MM.1S (cell line): ENCODE data around the gene ATP8A1.

Experiments
- DNase-seq: peaks from one replicate; pipeline ENCODE4 v3.0.0-alpha.2; 2015
- H2AFZ ChIP-seq: fragments of 300-600 bp; sonication (generic); 2 replicates; pipeline ENCODE4 v1.6.0; 2016; ENCODE audit warnings: antibody characterized with exemption, low read length
- H3F3A ChIP-seq: fragments of 300-600 bp; sonication (generic); 2 replicates; pipeline ENCODE4 v1.6.1; 2016; ENCODE audit warnings: mild to moderate bottlenecking, antibody characterized with exemption, low read length, moderate library complexity, mixed read lengths; ENCODE audit not compliant: insufficient read depth
- H3K27ac ChIP-seq: fragments of 300-600 bp; sonication (generic); 2 replicates; pipeline ENCODE4 v1.5.1; 2016; ENCODE audit warnings: mild to moderate bottlenecking, low read length
- H3K27me3 ChIP-seq: fragments of 300-600 bp; sonication (generic); replicated peaks from 2 replicates; pipeline ENCODE4 v1.6.0; 2016; ENCODE audit warnings: low read length; ENCODE audit not compliant: insufficient read depth
- H3K36me3 ChIP-seq: fragments of 300-600 bp; sonication (generic); replicated peaks from 2 replicates; pipeline ENCODE4 v1.6.1; 2016; ENCODE audit warnings: mild to moderate bottlenecking, low read length, mixed read lengths; ENCODE audit not compliant: insufficient read depth
- H3K4me1 ChIP-seq: fragments of 300-600 bp; sonication (generic); 2 replicates; pipeline ENCODE4 v1.6.1; 2016; ENCODE audit warnings: low read length, mixed read lengths
- H3K4me2 ChIP-seq: fragments of 300-600 bp; sonication (generic); 2 replicates; pipeline ENCODE4 v1.6.0; 2016; ENCODE audit warnings: low read depth, low read length
- H3K4me3 ChIP-seq: fragments of 300-600 bp; sonication (generic); 2 replicates; pipeline ENCODE4 v1.5.1; 2016; ENCODE audit warnings: low read length, mixed read lengths
- H3K79me2 ChIP-seq: fragments of 300-600 bp; sonication (generic); 2 replicates; pipeline ENCODE4 v1.6.1; 2016; ENCODE audit warnings: mixed run types, low read length, mixed read lengths
- H3K9ac ChIP-seq: fragments of 300-600 bp; sonication (generic); 2 replicates; pipeline ENCODE4 v1.6.1; 2016; ENCODE audit warnings: low read length, mixed read lengths
- H3K9me2 ChIP-seq: fragments of 300-600 bp; sonication (generic); replicated peaks from 2 replicates; pipeline ENCODE4 v1.6.1; 2016; ENCODE audit warnings: mild to moderate bottlenecking, low read length, mixed read lengths; ENCODE audit not compliant: insufficient read depth
- H3K9me3 ChIP-seq: fragments of 300-600 bp; sonication (generic); replicated peaks from 2 replicates; pipeline ENCODE4 v1.6.1; 2016; ENCODE audit warnings: mild to moderate bottlenecking, low read length, mixed read lengths; ENCODE audit not compliant: insufficient read depth
- H4K20me1 ChIP-seq: fragments of 300-600 bp; sonication (generic); 2 replicates; pipeline ENCODE4 v1.6.1; 2016; ENCODE audit warnings: mild to moderate bottlenecking, low read length, moderate library complexity, mixed read lengths; ENCODE audit not compliant: insufficient read depth
- EZH2 ChIP-seq: fragments of 300-600 bp; sonication (generic); optimal IDR thresholded peaks from 2 replicates; pipeline ENCODE3; 2017; ENCODE audit warnings: low read depth, mild to moderate bottlenecking, antibody characterized with exemption, low read length, mixed read lengths
- EZH2phosphoT487 ChIP-seq: fragments of 300-600 bp; sonication (generic); IDR thresholded peaks from 2 replicates; pipeline ENCODE4 v1.6.1; 2018; ENCODE audit warnings: antibody characterized with exemption, low read length
- TF ChIP-seq, protein P1 (sequence below): fragments of 300-600 bp; sonication (generic); IDR thresholded peaks from 2 replicates; pipeline ENCODE4 v1.5.1; 2016; ENCODE audit warnings: antibody characterized with exemption, low read length, mixed read lengths

The ATP8A1 gene

DNA sequence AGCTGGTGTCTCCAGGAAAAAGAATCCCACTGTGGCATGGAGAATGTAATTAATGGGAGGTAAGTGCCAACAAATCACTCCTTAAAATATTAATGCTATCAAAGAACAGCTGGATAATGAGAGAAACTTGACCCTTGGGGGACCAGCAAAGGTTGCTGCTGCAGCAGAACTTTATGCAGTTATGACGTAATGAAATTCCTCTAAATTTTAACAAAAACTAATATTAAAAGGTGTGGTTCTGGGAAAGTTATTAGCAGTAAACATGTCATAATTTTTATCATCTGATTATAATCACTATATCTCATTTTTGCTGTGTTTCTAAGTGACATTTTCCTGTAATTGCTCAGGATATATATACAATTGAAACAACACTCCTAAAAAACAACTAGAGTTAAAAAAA, 261.3 kb downstream of the ATP8A1 start:
- Histone ChIP-seq H3K79me2 (no peaks in the 10 kb centered on the region), H3F3A (no peaks in the 10 kb centered on the region), H3K27ac (no peak overlapping the region), H3K27me3 (peaks cover 24% of the 10 kb centered on the region), H4K20me1 (no peaks in the 10 kb centered on the region), H3K4me1 (0 out of 2 replicates have a peak, but pooled peaks cover 3% of the 10 kb centered on the region), H3K9ac (no peak overlapping the region), H2AFZ (no peak overlapping the region), H3K9me3 (no peaks in the 10 kb centered on the region), H3K4me2 (no peak overlapping the region), H3K4me3 (no peak overlapping the region), H3K9me2 (no peaks in the 10 kb centered on the region), H3K36me3 (no peaks in the 10 kb centered on the region)
- TF ChIP-seq EZH2phosphoT487: no peak
- TF ChIP-seq EZH2: no peak
- TF ChIP-seq, protein P1, sequence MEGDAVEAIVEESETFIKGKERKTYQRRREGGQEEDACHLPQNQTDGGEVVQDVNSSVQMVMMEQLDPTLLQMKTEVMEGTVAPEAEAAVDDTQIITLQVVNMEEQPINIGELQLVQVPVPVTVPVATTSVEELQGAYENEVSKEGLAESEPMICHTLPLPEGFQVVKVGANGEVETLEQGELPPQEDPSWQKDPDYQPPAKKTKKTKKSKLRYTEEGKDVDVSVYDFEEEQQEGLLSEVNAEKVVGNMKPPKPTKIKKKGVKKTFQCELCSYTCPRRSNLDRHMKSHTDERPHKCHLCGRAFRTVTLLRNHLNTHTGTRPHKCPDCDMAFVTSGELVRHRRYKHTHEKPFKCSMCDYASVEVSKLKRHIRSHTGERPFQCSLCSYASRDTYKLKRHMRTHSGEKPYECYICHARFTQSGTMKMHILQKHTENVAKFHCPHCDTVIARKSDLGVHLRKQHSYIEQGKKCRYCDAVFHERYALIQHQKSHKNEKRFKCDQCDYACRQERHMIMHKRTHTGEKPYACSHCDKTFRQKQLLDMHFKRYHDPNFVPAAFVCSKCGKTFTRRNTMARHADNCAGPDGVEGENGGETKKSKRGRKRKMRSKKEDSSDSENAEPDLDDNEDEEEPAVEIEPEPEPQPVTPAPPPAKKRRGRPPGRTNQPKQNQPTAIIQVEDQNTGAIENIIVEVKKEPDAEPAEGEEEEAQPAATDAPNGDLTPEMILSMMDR: no peak
- no peak for DNase-seq

DNA sequence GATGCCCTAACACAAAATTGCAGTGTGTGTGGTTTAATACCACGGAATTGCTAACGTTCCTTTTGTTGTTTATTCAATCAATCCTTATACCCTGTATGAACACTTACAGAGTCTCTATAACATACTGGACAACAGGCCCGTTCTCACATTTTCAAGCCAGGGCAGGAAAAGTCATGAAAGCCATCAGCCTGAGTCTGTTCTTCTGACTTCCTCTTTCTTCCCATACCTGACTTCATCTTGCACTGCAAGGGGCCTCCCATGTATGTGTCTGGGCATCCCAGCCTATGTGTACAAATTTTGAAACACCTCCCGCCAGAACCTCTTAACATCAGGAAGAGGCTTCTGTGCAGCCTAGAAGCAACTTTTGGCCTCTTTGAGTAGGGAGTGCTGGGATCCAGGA, 264.5 kb downstream of the ATP8A1 start:
- no peak for DNase-seq
- Histone ChIP-seq H3K9me2 (no peaks in the 10 kb centered on the region), H3K27me3 (peaks cover 8% of the 10 kb centered on the region), H2AFZ (no peak overlapping the region), H3K27ac (no peak overlapping the region), H3K36me3 (no peaks in the 10 kb centered on the region), H3K9ac (no peak overlapping the region), H3K9me3 (no peaks in the 10 kb centered on the region), H3K4me3 (no peak overlapping the region), H4K20me1 (no peaks in the 10 kb centered on the region), H3K4me2 (no peak overlapping the region), H3K4me1 (no peaks in the 10 kb centered on the region), H3F3A (no peaks in the 10 kb centered on the region), H3K79me2 (no peaks in the 10 kb centered on the region)
- TF ChIP-seq, protein P1: no peak
- TF ChIP-seq EZH2phosphoT487 (no peak), EZH2 (no peak)

DNA sequence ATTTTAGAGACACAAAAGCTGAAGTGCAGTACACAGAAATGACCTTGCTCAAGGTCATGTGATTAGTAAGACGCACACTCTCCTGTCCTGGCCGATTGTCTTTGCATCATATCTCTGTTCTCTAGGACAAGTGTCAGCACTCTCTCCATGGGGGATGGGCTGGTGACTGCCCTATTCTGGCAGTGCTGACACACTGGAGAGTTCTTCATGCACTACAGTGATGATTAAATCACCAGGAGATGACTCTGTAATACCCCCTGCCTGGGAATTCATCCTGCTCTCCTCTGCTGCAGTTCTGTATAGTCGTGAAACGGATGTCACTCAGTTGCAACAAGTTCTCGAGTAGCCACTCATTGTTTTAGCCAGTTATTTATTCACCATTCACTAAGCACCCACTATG, 264.9 kb downstream of the ATP8A1 start:
- no peaks in the 10 kb centered on the region for H3K9me2 ChIP-seq
- H3K36me3 ChIP-seq: no peaks in the 10 kb centered on the region
- H4K20me1 ChIP-seq: no peaks in the 10 kb centered on the region
- H3K27me3 ChIP-seq: peaks cover 8% of the 10 kb centered on the region
- no peaks in the 10 kb centered on the region for H3F3A ChIP-seq
- TF ChIP-seq, protein P1: no peak
- no peak for TF ChIP-seq EZH2phosphoT487
- TF ChIP-seq EZH2: no peak
- no peaks in the 10 kb centered on the region for H3K79me2 ChIP-seq
- H3K4me3 ChIP-seq: no peak overlapping the region
- H3K4me1 ChIP-seq: no peaks in the 10 kb centered on the region
- H2AFZ ChIP-seq: no peak overlapping the region
- no peak overlapping the region for H3K4me2 ChIP-seq
- H3K9me3 ChIP-seq: no peaks in the 10 kb centered on the region
- H3K27ac ChIP-seq: no peak overlapping the region
- no peak for DNase-seq
- H3K9ac ChIP-seq: no peak overlapping the region

DNA sequence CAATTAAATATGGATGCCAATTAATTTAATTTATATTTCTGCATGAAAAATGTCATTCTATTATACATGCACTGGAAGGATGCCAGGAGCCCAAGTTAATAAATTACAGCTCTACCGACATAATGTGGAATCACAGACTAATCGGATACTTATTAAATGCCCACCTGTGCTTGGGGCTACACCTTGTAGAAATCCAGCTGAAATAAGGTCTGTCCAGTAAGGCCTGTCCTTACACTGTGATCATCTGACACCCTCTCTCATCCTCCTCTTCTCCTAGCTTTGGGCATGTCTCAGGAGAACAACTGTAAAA, 265.6 kb downstream of the ATP8A1 start:
- Histone ChIP-seq H3K4me3 (no peak overlapping the region), H3K27me3 (0 out of 2 replicates have a peak, but pooled peaks cover 1% of the 10 kb centered on the region), H3K79me2 (no peaks in the 10 kb centered on the region), H3K9me2 (no peaks in the 10 kb centered on the region), H3K27ac (no peak overlapping the region), H3K9ac (no peak overlapping the region), H3K4me2 (no peak overlapping the region), H3F3A (no peaks in the 10 kb centered on the region), H3K9me3 (no peaks in the 10 kb centered on the region), H4K20me1 (no peaks in the 10 kb centered on the region), H3K4me1 (no peaks in the 10 kb centered on the region), H2AFZ (no peak overlapping the region), H3K36me3 (no peaks in the 10 kb centered on the region)
- TF ChIP-seq EZH2phosphoT487 (no peak), EZH2 (no peak)
- TF ChIP-seq, protein P1: no peak
- DNase-seq: no peak
